Fibroblast of the aortic adventitia (primary cell): Measurements from ENCODE around the gene ZNF467. TPM values are rescaled to one million over a fixed set of nuclear protein-coding genes. Genes with fewer than 3 reads are reported as not detected.

Experiments
- DNase-seq: peaks from one replicate; pipeline ENCODE4 v3.0.0-alpha.2; 2010; ENCODE audit warnings: low read depth
- H3K4me3 ChIP-seq: 2 replicates; pipeline ENCODE4 v1.5.1; 2011; ENCODE audit warnings: low read depth, mild to moderate bottlenecking, control low read depth, low read length, moderate library complexity
- total RNA-seq: library from RNA; depleted of rRNA; stranded (reverse); fragments of >200 nt; gene quantifications from 2 replicates; pipeline ENCODE4 v1.2.3, GENCODE V29; 2012; ENCODE audit warnings: low replicate concordance
- TF ChIP-seq, protein P1 (sequence below): IDR thresholded peaks from 2 replicates; pipeline ENCODE4 v1.5.1; 2011; ENCODE audit warnings: mild to moderate bottlenecking, low read length, control low read depth, inconsistent platforms; ENCODE audit not compliant: insufficient read depth

Gene ZNF467
- total RNA-seq, 1 donor, result 0.27 TPM

DNA sequence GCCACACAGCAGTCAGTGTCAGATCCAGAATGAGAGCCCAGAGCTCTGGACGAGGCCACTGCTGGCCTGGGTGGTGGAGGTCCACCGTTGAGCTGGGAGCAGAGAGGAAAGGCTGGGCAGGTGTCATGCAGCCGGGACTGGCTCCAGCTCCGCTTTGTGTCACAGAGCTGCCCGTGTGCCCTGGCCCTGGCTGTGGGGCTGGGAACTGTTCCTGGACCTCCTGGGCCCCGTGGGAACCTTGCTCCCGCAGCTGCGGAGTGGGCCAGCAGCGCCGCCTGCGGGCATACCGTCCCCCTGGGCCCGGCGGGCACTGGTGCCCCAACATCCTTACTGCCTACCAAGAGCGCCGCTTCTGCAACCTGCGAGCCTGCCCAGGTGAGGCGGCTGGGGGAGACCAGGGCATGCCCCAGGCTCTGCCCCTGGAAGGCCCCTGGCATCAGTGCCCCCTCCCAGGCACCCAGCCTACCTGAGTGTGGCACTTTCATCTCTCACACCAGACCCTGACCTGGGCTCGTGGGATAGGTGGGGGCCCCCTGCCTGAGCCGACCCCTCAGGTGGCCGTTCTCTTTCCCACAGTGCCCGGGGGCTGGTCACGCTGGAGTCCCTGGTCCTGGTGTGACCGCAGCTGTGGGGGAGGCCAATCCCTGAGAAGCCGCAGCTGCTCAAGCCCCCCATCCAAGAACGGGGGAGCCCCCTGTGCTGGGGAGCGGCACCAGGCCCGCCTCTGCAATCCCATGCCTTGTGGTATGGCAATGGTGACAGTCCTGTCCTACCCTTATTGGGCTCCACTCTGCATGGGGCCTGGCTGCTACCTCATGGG is 46.0 kb upstream of the ZNF467 start:
- H3K4me3 ChIP-seq, result no peak overlapping the region
- TF ChIP-seq, protein P1, sequence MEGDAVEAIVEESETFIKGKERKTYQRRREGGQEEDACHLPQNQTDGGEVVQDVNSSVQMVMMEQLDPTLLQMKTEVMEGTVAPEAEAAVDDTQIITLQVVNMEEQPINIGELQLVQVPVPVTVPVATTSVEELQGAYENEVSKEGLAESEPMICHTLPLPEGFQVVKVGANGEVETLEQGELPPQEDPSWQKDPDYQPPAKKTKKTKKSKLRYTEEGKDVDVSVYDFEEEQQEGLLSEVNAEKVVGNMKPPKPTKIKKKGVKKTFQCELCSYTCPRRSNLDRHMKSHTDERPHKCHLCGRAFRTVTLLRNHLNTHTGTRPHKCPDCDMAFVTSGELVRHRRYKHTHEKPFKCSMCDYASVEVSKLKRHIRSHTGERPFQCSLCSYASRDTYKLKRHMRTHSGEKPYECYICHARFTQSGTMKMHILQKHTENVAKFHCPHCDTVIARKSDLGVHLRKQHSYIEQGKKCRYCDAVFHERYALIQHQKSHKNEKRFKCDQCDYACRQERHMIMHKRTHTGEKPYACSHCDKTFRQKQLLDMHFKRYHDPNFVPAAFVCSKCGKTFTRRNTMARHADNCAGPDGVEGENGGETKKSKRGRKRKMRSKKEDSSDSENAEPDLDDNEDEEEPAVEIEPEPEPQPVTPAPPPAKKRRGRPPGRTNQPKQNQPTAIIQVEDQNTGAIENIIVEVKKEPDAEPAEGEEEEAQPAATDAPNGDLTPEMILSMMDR, result no peak
- no peak for DNase-seq

DNA sequence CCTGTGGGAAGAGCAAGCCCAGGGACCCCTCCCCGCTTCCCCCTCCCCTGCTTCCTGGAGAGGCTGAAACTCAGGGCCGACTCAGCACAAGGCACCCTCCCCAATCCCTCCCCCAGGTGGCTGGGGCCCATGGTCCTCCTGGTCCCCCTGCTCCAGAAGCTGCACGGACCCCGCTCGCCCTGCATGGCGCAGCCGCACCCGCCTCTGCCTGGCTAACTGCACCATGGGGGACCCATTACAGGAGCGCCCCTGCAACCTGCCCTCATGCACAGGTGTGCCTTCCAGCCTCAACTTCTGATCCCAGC is 45.1 kb upstream of the ZNF467 start:
- no peak for DNase-seq
- TF ChIP-seq, protein P1, result no peak

DNA sequence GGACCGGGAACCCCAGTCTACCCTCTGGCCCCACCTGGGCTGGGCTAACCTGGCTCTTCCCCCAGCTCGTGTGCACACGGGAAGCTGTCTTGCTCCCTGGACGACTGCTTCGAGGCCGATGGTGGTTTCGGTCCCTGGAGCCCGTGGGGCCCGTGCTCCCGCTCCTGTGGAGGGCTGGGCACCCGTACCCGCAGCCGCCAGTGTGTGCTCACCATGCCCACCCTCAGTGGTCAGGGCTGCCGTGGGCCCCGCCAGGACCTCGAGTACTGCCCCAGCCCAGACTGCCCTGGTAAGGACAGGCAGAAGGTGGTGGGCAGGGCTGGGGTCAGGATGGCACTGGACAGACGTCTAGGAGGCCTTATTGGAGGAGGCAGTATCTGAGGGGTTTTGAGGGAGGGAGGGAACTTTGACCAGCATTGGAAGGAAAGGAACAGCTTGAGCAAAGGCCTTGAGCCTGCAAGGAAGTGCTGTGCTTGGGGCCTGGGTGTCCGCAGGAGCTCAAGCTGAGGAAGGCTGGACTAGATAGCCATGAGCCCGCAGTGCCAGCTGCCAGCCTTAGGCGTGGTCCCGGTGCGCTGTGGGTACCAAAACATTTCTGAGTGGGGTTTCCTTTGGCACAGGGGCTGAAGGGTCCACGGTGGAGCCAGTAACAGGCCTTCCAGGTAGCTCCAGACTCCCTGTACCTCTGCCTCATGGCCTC is 44.6 kb upstream of the ZNF467 start:
- TF ChIP-seq, protein P1, result no peak

More for the DNA sequence above, 45.1 kb upstream of the ZNF467 start:
- no peak overlapping the region for H3K4me3 ChIP-seq

DNA sequence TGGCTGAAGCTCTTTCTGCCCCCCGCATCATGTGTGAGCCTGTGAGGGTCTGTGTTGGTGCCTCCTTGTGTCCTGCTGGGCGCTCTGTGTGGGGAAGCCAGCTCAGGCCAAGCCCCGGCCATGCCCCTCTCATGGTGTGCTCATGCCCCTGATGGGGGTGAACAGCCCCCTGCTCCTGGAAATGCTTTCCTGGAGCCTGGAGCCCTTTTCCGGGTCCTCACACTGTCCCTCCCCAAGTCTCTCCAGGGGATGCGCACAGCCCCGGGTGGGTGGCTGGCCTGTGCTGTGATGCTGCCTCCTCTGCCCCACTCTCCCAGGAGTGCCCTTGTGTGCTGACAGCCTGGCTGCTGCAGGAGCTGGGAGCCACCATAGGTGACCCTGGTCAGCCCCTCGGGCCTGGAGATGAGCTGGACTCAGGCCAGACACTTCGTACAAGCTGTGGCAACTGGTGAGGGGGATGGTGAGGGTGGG is 43.9 kb upstream of the ZNF467 start:
- TF ChIP-seq, protein P1, result no peak
- DNase-seq, result no peak
- H3K4me3 ChIP-seq, result no peak overlapping the region

More for the DNA sequence above, 44.6 kb upstream of the ZNF467 start:
- H3K4me3 ChIP-seq, result no peak overlapping the region
- DNase-seq, result no peak

DNA sequence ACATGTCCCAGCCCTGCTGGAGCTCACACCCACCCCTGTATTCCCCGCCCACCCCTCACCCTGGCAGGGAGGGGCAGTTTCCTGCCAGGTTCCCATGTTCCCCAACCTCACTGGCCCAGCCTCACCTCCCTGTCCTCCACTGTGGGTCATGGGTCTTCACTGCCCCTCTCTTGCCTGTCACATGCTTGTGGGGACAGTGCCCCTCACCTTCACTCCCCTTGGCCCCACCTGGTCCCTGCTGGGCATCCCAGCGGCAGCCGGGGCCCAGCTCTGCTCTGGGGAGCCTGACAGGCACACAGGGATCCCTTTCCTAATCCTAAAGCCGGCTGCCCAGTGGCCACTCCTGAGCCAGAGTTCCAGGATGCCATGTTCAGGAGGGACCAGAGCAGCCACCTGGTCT is 43.4 kb upstream of the ZNF467 start:
- no peak for DNase-seq
- H3K4me3 ChIP-seq, result no peak overlapping the region
- TF ChIP-seq, protein P1, result no peak

DNA sequence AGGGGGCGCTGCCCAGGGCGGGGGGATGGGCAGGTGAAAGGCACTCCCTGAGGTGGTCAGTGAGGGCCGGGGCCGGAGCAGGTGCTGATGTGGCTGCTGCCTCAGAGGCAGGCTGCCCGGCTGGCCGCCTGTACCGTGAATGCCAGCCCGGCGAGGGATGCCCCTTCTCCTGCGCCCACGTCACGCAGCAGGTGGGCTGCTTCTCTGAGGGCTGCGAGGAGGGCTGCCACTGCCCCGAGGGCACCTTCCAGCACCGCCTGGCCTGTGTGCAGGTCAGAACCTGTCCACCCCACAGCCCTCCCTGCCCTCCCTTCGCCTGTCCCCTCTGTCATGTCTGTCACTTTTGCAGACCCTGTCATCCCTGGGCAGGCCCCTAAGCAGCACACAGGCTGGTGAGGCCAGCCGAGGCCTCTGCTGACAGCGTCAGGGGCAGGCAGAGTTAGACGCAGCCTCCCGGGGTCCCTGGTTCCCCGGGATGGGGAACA is 42.9 kb upstream of the ZNF467 start:
- no peak overlapping the region for H3K4me3 ChIP-seq
- TF ChIP-seq, protein P1, result no peak
- DNase-seq, result no peak
